ENCODE results near the gene UBE2F. TPM values are rescaled to one million over a fixed set of nuclear protein-coding genes. Genes with fewer than 3 reads are reported as not detected.

Gene UBE2F
- polyA plus RNA-seq, 1 of the 3 experiments (the other 2 are of a cell fraction): 56.9 TPM

- TF ChIP-seq SMC3 (IDR thresholded peaks at IDR 0.05; ENCODE audit: low read depth, low read length) (no peak), YY1 (IDR thresholded peaks at IDR 0.05; ENCODE audit: low read depth) (no peak)
These were observed 26.9 kb downstream of the UBE2F start (continued) for GRCh38 chr2:237993701-237994100.

GRCh38 chr2:237995036-237995435 is 28.2 kb downstream of the UBE2F start:
- H3K9me3 ChIP-seq: no peaks in the 10 kb centered on the region
- POLR2A ChIA-PET: no interaction called here
- no peaks in the 10 kb centered on the region for H3K9me2 ChIP-seq
- no peak overlapping the region for H2AFZ ChIP-seq (ENCODE audit: low read depth)
- peaks cover 9% of the 10 kb centered on the region for H3K79me2 ChIP-seq (ENCODE audit: insufficient read depth)
- DNase-seq: no peak
- peaks cover 27 to 35% of the 10 kb centered on the region in 2 experiments for H3K36me3 ChIP-seq (replicated peaks in 1 of 2; ENCODE audit: control insufficient read depth in 1 of 2, insufficient read depth in 2 of 2, low read length in 1 of 2)
- H3F3A ChIP-seq (replicated peaks; ENCODE audit: insufficient read depth): no peaks in the 10 kb centered on the region
- no peaks in the 10 kb centered on the region for H4K20me1 ChIP-seq (ENCODE audit: insufficient read depth)
- H3K4me1 ChIP-seq (ENCODE audit: control insufficient read depth in 1 of 2, insufficient read depth in 2 of 2, low read depth in 1 of 2, low read length in 1 of 2): no peaks in the 10 kb centered on the region
- no peak overlapping the region for H3K9ac ChIP-seq
- CTCF ChIA-PET: interaction anchor here (0.7 to 0.9 kb wide), 2 partner anchors 137 to 164 kb away, joined by 3 read pairs; no protein-coding TSS in a partner anchor
- 92% methylated on average over 2 of the region's 2 CpGs for WGBS (ENCODE audit: low lambda C conversion rate)
- no peak overlapping the region for H3K4me3 ChIP-seq (ENCODE audit: low read depth in 2 of 2, low read length in 1 of 2)
- no peak overlapping the region for H3K27ac ChIP-seq (ENCODE audit: low read depth in 2 of 2, low read length in 1 of 2)
- no peak for TF ChIP-seq SIN3A (IDR thresholded peaks at IDR 0.05; ENCODE audit: borderline replicate concordance, low read depth, low read length)
- TF ChIP-seq SMC3 (IDR thresholded peaks at IDR 0.05; ENCODE audit: low read depth, low read length): no peak
- TF ChIP-seq RXRA (IDR thresholded peaks at IDR 0.05; ENCODE audit: borderline replicate concordance, low read depth): no peak
- no peak for TF ChIP-seq RAD21 (IDR thresholded peaks at IDR 0.05; ENCODE audit: low read length)
- TF ChIP-seq IRF3 (IDR thresholded peaks at IDR 0.05; ENCODE audit: low read depth, low read length): no peak
- TF ChIP-seq CHD2 (IDR thresholded peaks at IDR 0.05; ENCODE audit: low read length, partially characterized antibody): no peak
- no peak for TF ChIP-seq TAF1 (IDR thresholded peaks at IDR 0.05; ENCODE audit: borderline replicate concordance, low read depth, low read length)
- no peak for TF ChIP-seq FOSL2 (IDR thresholded peaks at IDR 0.05; ENCODE audit: borderline replicate concordance, low read depth)
- TF ChIP-seq FOXJ3 (CRISPR knock-in tag; IDR thresholded peaks at IDR 0.05): no peak
- TF ChIP-seq CTCF (IDR thresholded peaks at IDR 0.05): no peak
- TF ChIP-seq JUND (IDR thresholded peaks at IDR 0.05): no peak
- TF ChIP-seq RCOR1 (IDR thresholded peaks at IDR 0.05; ENCODE audit: low read length): no peak
- TF ChIP-seq ELF1 (IDR thresholded peaks at IDR 0.05): no peak
- TF ChIP-seq YY1 (IDR thresholded peaks at IDR 0.05; ENCODE audit: low read depth): no peak
- no peak for TF ChIP-seq MAX (IDR thresholded peaks at IDR 0.05; ENCODE audit: low read depth)
- TF ChIP-seq RFX5 (IDR thresholded peaks at IDR 0.05; ENCODE audit: low read length): no peak
- TF ChIP-seq EP300 (IDR thresholded peaks at IDR 0.05; ENCODE audit: borderline replicate concordance in 1 of 2, low read depth in 1 of 2, low read length in 1 of 2): no peak
- no peak for TF ChIP-seq POLR2AphosphoS5 (IDR thresholded peaks at IDR 0.05; ENCODE audit: low read depth, low read length)
- no peaks in the 10 kb centered on the region for H3K27me3 ChIP-seq (ENCODE audit: insufficient read depth)
- H3K4me2 ChIP-seq: no peak overlapping the region
